Activated CD4-positive, alpha-beta memory T cell treated with anti-CD3 and anti-CD28 coated beads for 36 hours (primary cell): ENCODE results near the gene ST8SIA4. TPM values are rescaled to one million over a fixed set of nuclear protein-coding genes. Genes with fewer than 3 reads are reported as not detected.

Source experiments
- CTCF ChIA-PET: fragments of 350-600 bp; sonication (Branson Sonifier 250); formaldehyde crosslinking; loops from one replicate; lab custom pipeline; 2021; ENCODE audit warnings: antibody characterized with exemption, inconsistent platforms; lab: Charles Lee
- POLR2A ChIA-PET: fragments of 350-600 bp; sonication (Branson Sonifier 250); formaldehyde crosslinking; loops from one replicate; lab custom pipeline; 2021; ENCODE audit warnings: antibody characterized with exemption; lab: Charles Lee
- DNase-seq: peaks from one replicate; pipeline ENCODE4 v3.0.0-alpha.2; 2020
- H3K27ac Mint-ChIP-seq: one replicate; pipeline ENCODE4 v1.8.0; 2021; ENCODE audit warnings: mixed read lengths
- H3K27me3 Mint-ChIP-seq: one replicate; pipeline ENCODE4 v1.8.0; 2021; ENCODE audit warnings: mixed read lengths
- H3K36me3 Mint-ChIP-seq: one replicate; pipeline ENCODE4 v1.8.0; 2021; ENCODE audit warnings: mixed read lengths
- H3K4me1 Mint-ChIP-seq: one replicate; pipeline ENCODE4 v1.8.0; 2021; ENCODE audit warnings: low read depth, mixed read lengths
- H3K4me3 Mint-ChIP-seq: one replicate; pipeline ENCODE4 v1.8.0; 2021; ENCODE audit warnings: mild to moderate bottlenecking, mixed read lengths
- H3K9me3 Mint-ChIP-seq: one replicate; pipeline ENCODE4 v1.8.0; 2021; ENCODE audit warnings: mixed read lengths
- intact Hi-C: fragments of 100-400 bp; cut with micrococcal nuclease; formaldehyde crosslinking; loops from one replicate; pipeline ENCODE4 v1.15.1; 2023
- total RNA-seq, 2 experiments: library from RNA; stranded (reverse); gene quantifications; one replicate each; pipeline ENCODE4 v1.2.3, GENCODE V29; 2021

ST8SIA4 gene
- total RNA-seq, 2 experiments from 2014 or later: 32.8 to 35.1 TPM

GRCh38 chr5:100864931-100865330 is 38.2 kb downstream of the ST8SIA4 start:
- ChIA-PET CTCF (no interaction called here), POLR2A (interaction anchor here (10.3 kb wide), 1 partner anchor 38 kb away, joined by 96 read pairs; the partner anchor contains the start of gene ST8SIA4)
- intact Hi-C loops: no loop called here
- Mint-ChIP-seq H3K4me3 (no peak overlapping the region), H3K9me3 (no peaks in the 10 kb centered on the region), H3K27ac (no peak overlapping the region), H3K4me1 (peaks cover 67% of the 10 kb centered on the region), H3K27me3 (no peaks in the 10 kb centered on the region), H3K36me3 (peaks cover 45% of the 10 kb centered on the region)
- no peak for DNase-seq

- DNase-seq: no peak
- ChIA-PET POLR2A (interaction anchor here (1.0 to 10.3 kb wide), 2 partner anchors 35 to 39 kb away, joined by 3 to 96 read pairs; partner anchors contain the start of gene ST8SIA4), CTCF (no interaction called here)
- intact Hi-C loops: no loop called here
- peaks cover 44% of the 10 kb centered on the region for H3K36me3 Mint-ChIP-seq
- no peaks in the 10 kb centered on the region for H3K9me3 Mint-ChIP-seq
- peak overlapping the region; percentile 49 for H3K27ac Mint-ChIP-seq
- peaks cover 72% of the 10 kb centered on the region for H3K4me1 Mint-ChIP-seq
- no peaks in the 10 kb centered on the region for H3K27me3 Mint-ChIP-seq
- H3K4me3 Mint-ChIP-seq: no peak overlapping the region
Measured at GRCh38 chr5:100863739-100864138, 39.3 kb downstream of the ST8SIA4 start.

GRCh38 chr5:100861148-100861547 is 41.9 kb downstream of the ST8SIA4 start:
- H3K36me3 Mint-ChIP-seq: peaks cover 38% of the 10 kb centered on the region
- no peaks in the 10 kb centered on the region for H3K27me3 Mint-ChIP-seq
- ChIA-PET POLR2A (interaction anchor here (0.8 to 10.3 kb wide), 4 partner anchors 12 to 41 kb away, joined by 4 to 96 read pairs (median 6); partner anchors contain the start of gene ST8SIA4), CTCF (interaction anchor here (0.6 to 0.9 kb wide), 3 partner anchors 32 to 41 kb away, joined by 3 read pairs; no protein-coding TSS in a partner anchor)
- intact Hi-C loops: loop anchor here (1.0 kb wide), 7 partner anchors 8 to 81 kb away; no protein-coding TSS in a partner anchor
- no peaks in the 10 kb centered on the region for H3K9me3 Mint-ChIP-seq
- no peak for DNase-seq
- peaks cover 64% of the 10 kb centered on the region for H3K4me1 Mint-ChIP-seq
- peak overlapping the region; percentile 80 for H3K27ac Mint-ChIP-seq
- H3K4me3 Mint-ChIP-seq: no peak overlapping the region

- POLR2A ChIA-PET: interaction anchor here (0.5 to 10.3 kb wide), 2 partner anchors 42 to 127 kb away, joined by 3 to 96 read pairs; partner anchors contain the start of gene ST8SIA4
- Mint-ChIP-seq H3K36me3 (peaks cover 41% of the 10 kb centered on the region), H3K4me3 (no peak overlapping the region), H3K9me3 (no peaks in the 10 kb centered on the region), H3K27me3 (no peaks in the 10 kb centered on the region), H3K27ac (peak overlapping the region; percentile 80), H3K4me1 (peaks cover 65% of the 10 kb centered on the region)
- DNase-seq: peak; percentile 26
- CTCF ChIA-PET: no interaction called here
- intact Hi-C loops: no loop called here
Measured at GRCh38 chr5:100860407-100860806, 42.7 kb downstream of the ST8SIA4 start.

- no peaks in the 10 kb centered on the region for H3K27me3 Mint-ChIP-seq
- POLR2A ChIA-PET: interaction anchor here (1.0 to 10.3 kb wide), 2 partner anchors 14 to 43 kb away, joined by 3 to 96 read pairs; partner anchors contain the start of gene ST8SIA4
Measured at GRCh38 chr5:100858987-100859545, 44.0 kb downstream of the ST8SIA4 start.

DNA sequence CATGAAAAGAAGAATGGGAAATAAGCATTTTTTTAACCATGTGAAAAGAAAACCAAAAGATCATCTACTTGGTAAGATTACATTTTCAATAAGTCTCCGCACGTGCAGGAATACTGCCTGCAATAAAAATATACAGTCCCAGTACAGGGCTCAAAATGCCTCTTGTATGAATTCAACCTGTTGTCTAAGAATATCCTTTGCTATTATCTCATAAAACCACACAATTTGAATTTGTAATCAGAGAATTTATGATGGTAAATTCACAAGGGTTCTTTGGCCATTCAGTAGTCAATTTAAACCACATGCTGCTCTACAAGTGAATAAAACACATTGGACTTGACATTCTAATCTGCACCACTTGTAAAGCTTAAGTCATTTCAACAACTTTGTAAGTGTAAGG is 46.6 kb downstream of the ST8SIA4 start:
- Mint-ChIP-seq H3K36me3 (peaks cover 40% of the 10 kb centered on the region), H3K4me3 (no peak overlapping the region)

More at GRCh38 chr5:100858987-100859545, 44.0 kb downstream of the ST8SIA4 start:
- Mint-ChIP-seq H3K4me1 (peaks cover 65% of the 10 kb centered on the region), H3K36me3 (peaks cover 42% of the 10 kb centered on the region), H3K27ac (no peak overlapping the region), H3K4me3 (no peak overlapping the region), H3K9me3 (no peaks in the 10 kb centered on the region)
- no peak for DNase-seq
- CTCF ChIA-PET: interaction anchor here (0.7 to 1.4 kb wide), 5 partner anchors 17 to 58 kb away, joined by 3 to 5 read pairs (median 3); no protein-coding TSS in a partner anchor
- intact Hi-C loops: no loop called here

DNA sequence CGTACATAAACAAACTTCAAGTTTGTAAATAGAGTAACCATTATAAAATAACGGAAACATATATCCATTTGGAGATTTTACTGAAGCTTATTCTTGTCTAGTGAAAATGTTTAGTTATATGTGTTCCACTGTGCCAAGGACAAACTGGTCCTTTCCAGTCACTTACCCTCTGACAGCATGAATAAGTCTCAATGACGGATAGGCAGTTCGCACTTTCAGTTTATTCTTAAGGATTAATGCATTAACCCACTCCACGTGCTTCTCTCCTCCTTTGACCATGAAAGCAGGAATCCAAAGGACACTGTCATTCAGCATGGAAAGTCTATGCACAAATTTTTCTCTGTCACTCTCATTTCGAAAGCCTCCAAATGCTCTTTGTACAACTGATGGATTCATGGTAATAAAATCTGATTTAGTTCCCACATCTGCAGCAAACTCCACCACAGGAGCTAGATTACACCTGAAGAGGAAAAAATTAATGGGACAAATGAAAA is 47.1 kb downstream of the ST8SIA4 start:
- H3K9me3 Mint-ChIP-seq: no peaks in the 10 kb centered on the region
- no peaks in the 10 kb centered on the region for H3K27me3 Mint-ChIP-seq
- POLR2A ChIA-PET: interaction anchor here (10.3 kb wide), 1 partner anchor 47 kb away, joined by 96 read pairs; the partner anchor contains the start of gene ST8SIA4
- H3K4me1 Mint-ChIP-seq: peaks cover 60% of the 10 kb centered on the region
- no peak overlapping the region for H3K4me3 Mint-ChIP-seq
- intact Hi-C loops: no loop called here
- no peak overlapping the region for H3K27ac Mint-ChIP-seq
- H3K36me3 Mint-ChIP-seq: peaks cover 40% of the 10 kb centered on the region
- no peak for DNase-seq
- CTCF ChIA-PET: no interaction called here

More for the DNA sequence above, 46.6 kb downstream of the ST8SIA4 start:
- no peaks in the 10 kb centered on the region for H3K9me3 Mint-ChIP-seq
- no peak for DNase-seq
- H3K4me1 Mint-ChIP-seq: peaks cover 64% of the 10 kb centered on the region
- intact Hi-C loops: no loop called here
- H3K27me3 Mint-ChIP-seq: no peaks in the 10 kb centered on the region
- CTCF ChIA-PET: no interaction called here
- POLR2A ChIA-PET: interaction anchor here (10.3 kb wide), 1 partner anchor 46 kb away, joined by 96 read pairs; the partner anchor contains the start of gene ST8SIA4
- H3K27ac Mint-ChIP-seq: no peak overlapping the region

GRCh38 chr5:100855295-100855694 is 47.8 kb downstream of the ST8SIA4 start:
- Mint-ChIP-seq H3K27ac (peak overlapping the region; percentile 74), H3K9me3 (no peaks in the 10 kb centered on the region), H3K4me3 (no peak overlapping the region), H3K4me1 (peaks cover 54% of the 10 kb centered on the region), H3K36me3 (peaks cover 38% of the 10 kb centered on the region), H3K27me3 (no peaks in the 10 kb centered on the region)
- DNase-seq: no peak
- intact Hi-C loops: no loop called here
- ChIA-PET POLR2A (interaction anchor here (10.3 kb wide), 1 partner anchor 47 kb away, joined by 96 read pairs; the partner anchor contains the start of gene ST8SIA4), CTCF (no interaction called here)

- DNase-seq: no peak
- Mint-ChIP-seq H3K4me1 (peaks cover 49% of the 10 kb centered on the region), H3K4me3 (no peak overlapping the region), H3K27me3 (no peaks in the 10 kb centered on the region), H3K36me3 (peaks cover 34% of the 10 kb centered on the region), H3K27ac (peak overlapping the region; percentile 74), H3K9me3 (no peaks in the 10 kb centered on the region)
- ChIA-PET CTCF (no interaction called here), POLR2A (interaction anchor here (10.3 kb wide), 1 partner anchor 48 kb away, joined by 96 read pairs; the partner anchor contains the start of gene ST8SIA4)
- intact Hi-C loops: no loop called here
Measured at GRCh38 chr5:100854591-100854990, 48.5 kb downstream of the ST8SIA4 start.

DNA sequence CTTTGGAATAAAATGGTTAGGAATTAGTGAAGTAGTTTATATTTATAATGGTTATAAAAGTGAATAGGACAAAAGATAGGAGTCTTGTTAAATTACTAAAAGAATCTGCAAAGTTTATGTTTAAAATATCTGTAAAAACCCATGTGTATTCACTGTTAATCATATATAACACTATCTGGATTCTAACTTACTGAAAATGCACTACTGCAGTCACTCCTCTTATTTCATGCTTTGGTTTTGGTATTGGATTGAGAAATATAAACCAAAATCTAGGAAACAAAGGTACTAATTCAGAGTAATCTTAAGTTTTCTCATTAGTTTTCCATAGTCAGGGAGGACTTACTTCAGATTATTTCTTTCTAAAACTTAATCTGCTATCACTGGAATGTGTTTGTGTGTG is 49.5 kb downstream of the ST8SIA4 start:
- H3K4me3 Mint-ChIP-seq: no peak overlapping the region
- ChIA-PET CTCF (no interaction called here), POLR2A (no interaction called here)
- no peak for DNase-seq
- H3K27ac Mint-ChIP-seq: peak overlapping the region; percentile 95
- H3K27me3 Mint-ChIP-seq: no peaks in the 10 kb centered on the region
- intact Hi-C loops: loop anchor here (1.0 to 2.0 kb wide), 6 partner anchors 8 to 73 kb away; no protein-coding TSS in a partner anchor
- peaks cover 34% of the 10 kb centered on the region for H3K36me3 Mint-ChIP-seq
- peaks cover 43% of the 10 kb centered on the region for H3K4me1 Mint-ChIP-seq
- H3K9me3 Mint-ChIP-seq: no peaks in the 10 kb centered on the region

DNA sequence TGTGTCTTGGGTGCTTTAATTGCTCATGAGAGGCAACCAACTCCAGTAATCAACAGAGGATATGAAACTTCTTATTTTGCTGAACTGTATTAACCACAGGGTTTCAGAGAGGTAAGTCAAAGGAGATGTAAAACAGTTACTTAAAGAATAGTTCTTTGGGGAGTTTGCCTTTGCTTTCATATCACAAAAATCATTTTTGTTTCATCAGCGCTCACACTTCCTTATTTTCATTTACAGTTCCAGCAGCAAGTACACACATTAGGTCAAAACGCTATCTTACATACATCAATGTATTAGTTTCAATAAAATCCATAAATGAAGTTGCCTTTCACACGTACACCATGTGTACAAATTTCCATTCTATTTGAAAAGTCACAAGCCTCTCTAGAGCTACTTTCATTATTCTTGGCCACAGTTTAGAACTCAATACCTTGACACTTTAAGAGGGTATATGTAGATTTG is 50.1 kb downstream of the ST8SIA4 start:
- Mint-ChIP-seq H3K36me3 (peaks cover 33% of the 10 kb centered on the region), H3K4me3 (peak overlapping the region; percentile 69), H3K27me3 (no peaks in the 10 kb centered on the region), H3K27ac (peak overlapping the region; percentile 95), H3K9me3 (no peaks in the 10 kb centered on the region), H3K4me1 (peaks cover 40% of the 10 kb centered on the region)
- DNase-seq: no peak
- ChIA-PET CTCF (no interaction called here), POLR2A (no interaction called here)
- intact Hi-C loops: loop anchor here (1.0 to 2.0 kb wide), 6 partner anchors 8 to 72 kb away; no protein-coding TSS in a partner anchor

DNA sequence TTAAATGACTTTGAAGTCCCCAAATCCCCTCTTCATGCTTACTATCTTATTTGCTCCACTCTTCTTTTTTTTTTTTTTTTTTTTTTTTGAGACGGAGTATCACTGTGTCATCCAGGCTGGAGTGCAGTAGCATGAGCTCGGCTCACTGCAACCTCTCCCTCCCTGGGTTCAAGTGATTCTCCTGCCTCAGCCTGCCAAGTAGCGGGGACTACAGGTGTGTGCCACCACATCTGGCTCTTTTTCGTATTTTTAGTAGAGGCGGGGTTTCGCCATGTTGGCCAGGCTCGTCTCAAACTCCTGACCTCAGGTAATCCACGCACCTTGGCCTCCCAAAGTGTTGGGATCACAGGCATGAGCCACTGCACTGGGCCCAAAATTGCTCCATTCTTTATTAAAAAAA is 51.0 kb downstream of the ST8SIA4 start:
- Mint-ChIP-seq H3K4me3 (no peak overlapping the region), H3K27ac (no peak overlapping the region), H3K36me3 (peaks cover 33% of the 10 kb centered on the region), H3K9me3 (no peaks in the 10 kb centered on the region), H3K27me3 (no peaks in the 10 kb centered on the region), H3K4me1 (peaks cover 42% of the 10 kb centered on the region)
- CTCF ChIA-PET: interaction anchor here (2.4 kb wide), 1 partner anchor 10 kb away, joined by 8 read pairs; no protein-coding TSS in a partner anchor
- no peak for DNase-seq
- POLR2A ChIA-PET: interaction anchor here (1.0 to 1.5 kb wide), 2 partner anchors 15 to 51 kb away, joined by 4 read pairs; partner anchors contain the start of gene ST8SIA4
- intact Hi-C loops: loop anchor here (2.0 kb wide), 2 partner anchors 21 to 71 kb away; no protein-coding TSS in a partner anchor
